ENCODE measurements around the gene ATG10.

Gene ATG10

DNA sequence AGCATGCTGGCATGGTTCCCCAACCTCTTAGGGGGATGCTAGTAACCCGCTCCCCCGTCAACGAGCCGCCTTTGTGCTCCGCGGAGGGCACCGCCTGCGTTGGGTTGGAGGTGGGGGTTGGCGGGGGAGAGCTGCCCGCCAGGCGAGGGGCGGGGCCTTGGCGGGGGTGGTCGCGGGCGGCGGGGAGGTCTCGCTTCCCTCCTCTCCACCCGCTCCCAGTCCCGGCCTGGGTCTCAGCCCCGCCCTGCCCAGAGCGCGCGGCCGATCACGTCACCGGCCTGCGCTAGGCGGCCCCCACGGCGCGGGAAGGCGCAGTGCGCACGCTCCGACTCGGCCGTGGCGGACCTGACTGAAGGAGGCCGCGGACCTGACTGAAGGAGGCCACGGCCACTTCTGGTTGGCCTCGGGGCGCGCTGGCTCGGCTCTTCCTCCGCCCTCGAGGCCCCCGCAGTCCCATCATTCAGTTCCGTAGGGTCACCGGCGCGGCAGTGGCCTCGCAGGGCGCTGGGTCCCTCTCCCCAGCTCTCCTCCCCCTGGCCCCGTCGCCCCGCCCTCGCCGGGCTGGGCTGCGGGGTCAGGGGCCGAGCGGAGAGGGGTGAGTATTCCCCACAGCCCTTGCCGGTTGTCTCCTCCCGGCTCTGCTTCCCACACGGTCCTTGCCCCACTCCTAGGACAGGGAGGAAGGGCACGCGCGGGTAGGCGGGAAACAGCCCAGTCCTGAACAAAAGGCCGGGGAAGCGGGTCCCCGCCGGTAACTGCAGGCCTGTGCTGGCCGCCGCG lies at the start of gene ATG10:
Gene ATG10 (plus strand): TSS at position 312 of the 780 bp plus-strand sequence. CDS start 15,548 bp downstream, outside the sequence.
- TF ChIP-seq, protein P1, sequence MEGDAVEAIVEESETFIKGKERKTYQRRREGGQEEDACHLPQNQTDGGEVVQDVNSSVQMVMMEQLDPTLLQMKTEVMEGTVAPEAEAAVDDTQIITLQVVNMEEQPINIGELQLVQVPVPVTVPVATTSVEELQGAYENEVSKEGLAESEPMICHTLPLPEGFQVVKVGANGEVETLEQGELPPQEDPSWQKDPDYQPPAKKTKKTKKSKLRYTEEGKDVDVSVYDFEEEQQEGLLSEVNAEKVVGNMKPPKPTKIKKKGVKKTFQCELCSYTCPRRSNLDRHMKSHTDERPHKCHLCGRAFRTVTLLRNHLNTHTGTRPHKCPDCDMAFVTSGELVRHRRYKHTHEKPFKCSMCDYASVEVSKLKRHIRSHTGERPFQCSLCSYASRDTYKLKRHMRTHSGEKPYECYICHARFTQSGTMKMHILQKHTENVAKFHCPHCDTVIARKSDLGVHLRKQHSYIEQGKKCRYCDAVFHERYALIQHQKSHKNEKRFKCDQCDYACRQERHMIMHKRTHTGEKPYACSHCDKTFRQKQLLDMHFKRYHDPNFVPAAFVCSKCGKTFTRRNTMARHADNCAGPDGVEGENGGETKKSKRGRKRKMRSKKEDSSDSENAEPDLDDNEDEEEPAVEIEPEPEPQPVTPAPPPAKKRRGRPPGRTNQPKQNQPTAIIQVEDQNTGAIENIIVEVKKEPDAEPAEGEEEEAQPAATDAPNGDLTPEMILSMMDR (IDR thresholded peaks at IDR 0.05; ENCODE audit: insufficient read depth, low read length, missing control alignments), result no peak
- POLR2A ChIA-PET, result interaction anchor here (0.6 to 0.9 kb wide), 2 partner anchors 221 to 360 kb away, joined by 3 read pairs; partner anchors contain the start of gene SSBP2
- CTCF ChIA-PET, result no interaction called here
- no peak for DNase-seq (ENCODE audit: low read depth, low spot score)
- peak within 1 kb of the TSS; percentile 68 for H3K4me3 ChIP-seq (ENCODE audit: low read depth, low read length)

DNA sequence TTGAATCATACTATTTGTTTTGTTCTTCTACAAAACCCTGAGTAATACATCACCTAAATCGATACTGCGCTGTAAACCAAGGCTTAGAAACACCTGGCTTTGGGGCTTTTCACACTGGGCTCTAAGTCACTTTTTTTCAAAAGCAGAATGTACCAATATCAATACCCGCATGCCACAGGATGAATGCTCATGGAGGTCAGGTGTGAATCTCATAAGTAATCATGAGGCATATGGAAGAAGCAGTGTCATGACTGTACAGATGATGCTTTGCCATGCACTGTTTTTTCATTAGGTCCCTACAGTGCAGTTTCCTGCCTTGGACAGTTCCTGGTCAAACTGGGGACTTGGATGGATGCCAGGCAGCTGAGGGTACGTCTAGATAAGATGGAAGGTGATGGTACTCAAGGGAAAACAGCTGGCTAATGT lies 49.0 kb upstream of the ATG10 start:
- DNase-seq (ENCODE audit: low read depth, low spot score), result no peak
- no peak overlapping the region for H3K4me3 ChIP-seq (ENCODE audit: low read depth, low read length)
- ChIA-PET CTCF (no interaction called here), POLR2A (no interaction called here)
- TF ChIP-seq, protein P1 (IDR thresholded peaks at IDR 0.05; ENCODE audit: insufficient read depth, low read length, missing control alignments), result no peak

DNA sequence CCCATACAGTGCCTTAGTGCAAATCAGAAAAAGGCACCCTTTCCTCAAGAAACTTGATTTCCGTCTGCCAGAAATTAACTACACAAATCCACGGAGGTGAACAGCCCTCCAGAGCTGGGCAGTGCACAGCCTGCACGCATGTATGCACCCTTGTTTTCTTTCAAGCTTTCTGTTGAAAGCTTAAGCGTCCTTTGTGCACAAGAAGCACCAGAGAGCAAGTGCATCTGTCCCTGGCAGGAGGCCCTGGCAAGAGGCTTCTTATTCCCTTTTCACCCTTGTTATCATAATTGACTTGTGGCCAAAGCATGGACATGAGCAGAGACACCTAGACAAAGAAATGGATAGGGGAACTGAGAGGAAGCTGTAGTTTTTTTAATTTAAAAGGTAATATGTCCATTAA lies 47.4 kb upstream of the ATG10 start:
- TF ChIP-seq, protein P1 (IDR thresholded peaks at IDR 0.05; ENCODE audit: insufficient read depth, low read length, missing control alignments), result no peak
- CTCF ChIA-PET, result no interaction called here
- no peak for DNase-seq (ENCODE audit: low read depth, low spot score)
- POLR2A ChIA-PET, result no interaction called here
- H3K4me3 ChIP-seq (ENCODE audit: low read depth, low read length), result no peak overlapping the region

DNA sequence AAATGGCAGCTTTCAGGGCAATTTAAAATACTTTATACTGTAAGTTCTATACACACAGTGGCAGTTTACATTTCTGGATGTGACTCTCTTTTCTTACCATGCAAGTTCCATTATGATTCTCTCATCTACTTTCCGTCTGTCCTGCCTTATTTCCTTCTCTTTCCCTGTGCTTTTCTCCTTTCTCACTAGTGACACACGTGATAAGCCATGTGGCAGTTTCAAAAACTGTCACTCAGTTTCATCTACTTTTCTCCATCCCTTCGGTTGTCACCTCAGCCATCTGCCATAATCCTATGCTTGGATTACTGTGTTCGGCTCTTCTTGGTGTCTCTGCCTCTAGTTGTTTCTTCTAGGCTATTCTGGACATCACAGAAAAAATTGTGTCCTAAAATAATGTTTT lies 46.8 kb upstream of the ATG10 start:
- TF ChIP-seq, protein P1 (IDR thresholded peaks at IDR 0.05; ENCODE audit: insufficient read depth, low read length, missing control alignments), result no peak
- ChIA-PET CTCF (no interaction called here), POLR2A (no interaction called here)
- no peak overlapping the region for H3K4me3 ChIP-seq (ENCODE audit: low read depth, low read length)
- DNase-seq (ENCODE audit: low read depth, low spot score), result no peak

DNA sequence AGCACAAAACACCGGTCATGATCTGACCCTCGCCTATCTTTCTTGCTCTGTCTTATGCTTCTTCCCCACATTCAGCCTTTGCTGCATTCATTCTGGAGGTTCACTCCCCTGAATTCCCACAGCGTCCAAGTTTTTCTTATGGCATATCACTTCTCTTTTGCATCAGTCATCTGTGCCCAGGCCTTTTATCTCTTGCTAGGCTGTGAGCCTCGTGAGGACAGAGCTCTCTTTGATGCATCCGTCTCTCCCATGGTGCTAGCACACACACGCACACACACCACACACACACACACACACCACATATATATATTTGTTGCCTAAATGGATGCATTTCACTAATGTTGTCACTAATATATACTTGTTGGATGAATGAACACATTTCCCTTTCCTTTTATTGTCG lies 45.8 kb upstream of the ATG10 start:
- DNase-seq (ENCODE audit: low read depth, low spot score), result no peak
- TF ChIP-seq, protein P1 (IDR thresholded peaks at IDR 0.05; ENCODE audit: insufficient read depth, low read length, missing control alignments), result no peak
- ChIA-PET POLR2A (no interaction called here), CTCF (no interaction called here)
- H3K4me3 ChIP-seq (ENCODE audit: low read depth, low read length), result no peak overlapping the region

DNA sequence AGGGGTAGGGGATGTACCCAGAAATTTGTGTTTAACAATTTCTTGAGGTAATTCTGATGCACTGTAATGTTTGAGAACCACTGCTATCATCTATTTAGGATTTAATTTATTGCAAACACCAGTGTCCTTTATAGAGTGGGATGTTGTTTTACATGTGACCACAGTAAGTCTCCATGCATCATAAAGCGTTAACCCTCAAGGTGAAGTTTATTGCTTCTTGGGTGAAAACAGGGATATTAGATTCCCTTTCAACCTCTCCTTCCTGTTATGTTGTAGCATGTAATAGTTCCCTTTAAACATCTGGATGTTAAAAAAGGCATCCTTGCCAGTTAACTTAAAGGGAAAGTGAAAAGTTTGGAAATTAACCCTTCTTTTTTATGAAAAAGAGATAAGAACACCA lies 35.8 kb upstream of the ATG10 start:
- CTCF ChIA-PET, result interaction anchor here (0.8 kb wide), 1 partner anchor 170 kb away, joined by 3 read pairs; no protein-coding TSS in a partner anchor
- TF ChIP-seq, protein P1 (IDR thresholded peaks at IDR 0.05; ENCODE audit: insufficient read depth, low read length, missing control alignments), result no peak
- DNase-seq (ENCODE audit: low read depth, low spot score), result no peak
- no peak overlapping the region for H3K4me3 ChIP-seq (ENCODE audit: low read depth, low read length)
- POLR2A ChIA-PET, result no interaction called here
